Measurements from ENCODE around the gene SPATA2.

The SPATA2 gene

DNA sequence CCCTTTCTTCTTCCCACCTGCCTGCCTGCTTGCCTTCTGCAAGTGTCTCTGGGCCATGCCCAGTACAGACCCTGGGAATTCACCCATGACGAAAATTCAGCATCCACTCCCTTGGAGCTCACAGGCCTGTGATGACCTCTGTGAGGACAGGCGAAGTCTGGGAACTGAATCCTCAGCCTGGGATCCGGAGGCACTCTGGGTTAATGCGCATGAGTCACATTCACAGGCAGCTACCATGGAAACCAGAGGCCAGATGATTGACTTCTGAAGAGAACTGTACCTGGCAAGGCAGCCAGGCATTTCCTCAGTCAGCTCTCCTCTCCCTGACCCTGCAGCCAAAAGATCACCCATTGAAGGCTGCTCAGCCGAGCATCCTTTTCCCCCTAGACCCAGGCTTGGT, 61.7 kb downstream of the SPATA2 start:
- DNase-seq: no peak

Data from NCI-H774 (cell line).